Fibroblast of lung (primary cell): ENCODE data around the gene COLGALT1.

Source experiments
- CTCF ChIP-seq, 2 donors: IDR thresholded peaks in 1 of 2; conservative IDR thresholded peaks in 1 of 2; 1 replicate in 1 of 2; 2 replicates in 1 of 2; pipeline ENCODE4 v1.5.1; 2011 to 2012; ENCODE audit warnings: low read length in 2 of 2, control low read depth in 1 of 2, inconsistent platforms in 1 of 2, low read depth in 1 of 2, mild to moderate bottlenecking in 1 of 2
- EZH2 ChIP-seq: IDR thresholded peaks from 2 replicates; pipeline ENCODE4 v1.5.1; 2012; ENCODE audit warnings: low read length, control low read depth, mild to moderate bottlenecking; ENCODE audit errors: missing control alignments

- TF ChIP-seq EZH2, result no peak
- no peak for TF ChIP-seq CTCF (conservative IDR thresholded peaks at IDR 0.05 in 1 of 2, IDR thresholded peaks at IDR 0.05 in 1 of 2; ENCODE audit: low read depth in 1 of 2, low read length in 2 of 2)
These were observed 56.2 kb downstream of the COLGALT1 start for GRCh38 chr19:17611462-17612244.
